ENCODE results near the gene PTMS. TPM values are rescaled to one million over a fixed set of nuclear protein-coding genes. Genes with fewer than 3 reads are reported as not detected.

The PTMS gene, protein sequence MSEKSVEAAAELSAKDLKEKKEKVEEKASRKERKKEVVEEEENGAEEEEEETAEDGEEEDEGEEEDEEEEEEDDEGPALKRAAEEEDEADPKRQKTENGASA
- total RNA-seq (179 and 180 TPM in 2 replicates), polyA plus RNA-seq (282 and 315 TPM in 2 replicates)

DNA sequence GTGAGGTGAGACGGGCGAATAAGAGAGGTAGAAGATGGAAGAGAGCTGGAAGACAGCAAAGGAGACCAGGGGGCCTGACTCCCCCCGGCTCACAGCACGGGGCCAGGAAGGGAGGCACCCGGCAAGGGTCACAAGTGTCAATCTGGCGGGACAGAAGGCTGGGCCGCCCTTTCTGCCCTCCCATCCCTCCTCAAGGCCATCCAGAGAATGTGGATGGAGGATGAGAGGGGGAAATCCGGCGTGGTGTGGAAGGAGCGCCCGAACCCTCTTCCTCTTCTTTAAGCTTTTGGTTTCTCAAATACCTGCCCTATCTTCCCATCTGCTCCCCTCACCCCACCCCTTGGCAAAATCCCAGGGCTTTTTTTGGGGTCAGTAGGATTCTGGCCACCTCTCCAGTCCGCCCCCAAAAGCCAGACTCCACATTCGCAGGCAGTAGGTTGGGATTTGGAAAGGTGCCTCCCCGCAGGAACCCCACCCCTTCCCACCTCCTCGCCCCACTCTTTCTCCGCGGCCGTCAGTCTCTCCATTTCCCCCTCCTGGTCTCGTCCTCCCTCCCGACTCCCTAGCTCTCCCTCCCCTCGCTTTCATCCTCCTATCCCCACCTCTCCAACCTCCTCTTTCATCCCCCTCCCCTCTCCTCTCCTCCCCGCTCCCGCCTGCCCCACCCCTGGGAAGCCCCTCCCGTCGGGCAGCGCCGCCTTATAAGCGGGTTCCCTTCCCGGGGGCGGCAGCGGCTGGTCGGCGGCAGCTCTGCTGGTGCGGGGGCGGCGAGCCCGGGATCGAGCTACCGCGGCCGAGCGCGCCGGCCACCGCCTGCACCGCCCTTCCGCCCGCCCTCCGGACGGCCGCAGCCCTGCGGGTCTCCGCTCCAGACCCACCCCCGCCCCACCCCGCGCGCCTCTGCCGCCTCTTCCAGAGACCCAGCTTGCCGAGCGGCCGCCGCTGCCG lies at the start of gene PTMS:
PTMS (plus strand) TSS at position 730 of the 948 bp plus-strand sequence. CDS start 343 bp downstream, outside the sequence.
- Histone ChIP-seq H3K27me3 (no peaks in the 10 kb centered on the region), H3K27ac (peak within 1 kb of the TSS; percentile 86), H4K20me1 (ENCODE audit: insufficient read depth, poor library complexity, severe bottlenecking) (peaks cover 26% of the 10 kb centered on the region), H3K9me2 (replicated peaks; ENCODE audit: insufficient read depth) (no peaks in the 10 kb centered on the region), H3K79me2 (peaks cover 32% of the 10 kb centered on the region), H3K4me1 (ENCODE audit: insufficient read depth) (peaks cover 41% of the 10 kb centered on the region), H3K9me3 (ENCODE audit: low read depth) (no peaks in the 10 kb centered on the region), H3K36me3 (replicated peaks; ENCODE audit: insufficient read depth, low read depth) (no peaks in the 10 kb centered on the region), H3K4me3 (peak within 1 kb of the TSS; percentile 63), H2AFZ (peak within 1 kb of the TSS; percentile 55), H3K4me2 (peak within 1 kb of the TSS; percentile 95)
- TF ChIP-seq, protein P1, sequence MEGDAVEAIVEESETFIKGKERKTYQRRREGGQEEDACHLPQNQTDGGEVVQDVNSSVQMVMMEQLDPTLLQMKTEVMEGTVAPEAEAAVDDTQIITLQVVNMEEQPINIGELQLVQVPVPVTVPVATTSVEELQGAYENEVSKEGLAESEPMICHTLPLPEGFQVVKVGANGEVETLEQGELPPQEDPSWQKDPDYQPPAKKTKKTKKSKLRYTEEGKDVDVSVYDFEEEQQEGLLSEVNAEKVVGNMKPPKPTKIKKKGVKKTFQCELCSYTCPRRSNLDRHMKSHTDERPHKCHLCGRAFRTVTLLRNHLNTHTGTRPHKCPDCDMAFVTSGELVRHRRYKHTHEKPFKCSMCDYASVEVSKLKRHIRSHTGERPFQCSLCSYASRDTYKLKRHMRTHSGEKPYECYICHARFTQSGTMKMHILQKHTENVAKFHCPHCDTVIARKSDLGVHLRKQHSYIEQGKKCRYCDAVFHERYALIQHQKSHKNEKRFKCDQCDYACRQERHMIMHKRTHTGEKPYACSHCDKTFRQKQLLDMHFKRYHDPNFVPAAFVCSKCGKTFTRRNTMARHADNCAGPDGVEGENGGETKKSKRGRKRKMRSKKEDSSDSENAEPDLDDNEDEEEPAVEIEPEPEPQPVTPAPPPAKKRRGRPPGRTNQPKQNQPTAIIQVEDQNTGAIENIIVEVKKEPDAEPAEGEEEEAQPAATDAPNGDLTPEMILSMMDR (IDR thresholded peaks at IDR 0.05; ENCODE audit: poor library complexity), result no peak
- TF ChIP-seq EZH2phosphoT487 (IDR thresholded peaks at IDR 0.05; ENCODE audit: low read depth, severe bottlenecking, unreplicated experiment) (no peak), EZH2 (IDR thresholded peaks at IDR 0.05; ENCODE audit: borderline replicate concordance) (no peak)
- DNase-seq (ENCODE audit: low spot score), result peak; percentile 91
- WGBS (ENCODE audit: low lambda C conversion rate, missing lambda C conversion rate), result 5% methylated on average over 15 of the region's 63 CpGs

DNA sequence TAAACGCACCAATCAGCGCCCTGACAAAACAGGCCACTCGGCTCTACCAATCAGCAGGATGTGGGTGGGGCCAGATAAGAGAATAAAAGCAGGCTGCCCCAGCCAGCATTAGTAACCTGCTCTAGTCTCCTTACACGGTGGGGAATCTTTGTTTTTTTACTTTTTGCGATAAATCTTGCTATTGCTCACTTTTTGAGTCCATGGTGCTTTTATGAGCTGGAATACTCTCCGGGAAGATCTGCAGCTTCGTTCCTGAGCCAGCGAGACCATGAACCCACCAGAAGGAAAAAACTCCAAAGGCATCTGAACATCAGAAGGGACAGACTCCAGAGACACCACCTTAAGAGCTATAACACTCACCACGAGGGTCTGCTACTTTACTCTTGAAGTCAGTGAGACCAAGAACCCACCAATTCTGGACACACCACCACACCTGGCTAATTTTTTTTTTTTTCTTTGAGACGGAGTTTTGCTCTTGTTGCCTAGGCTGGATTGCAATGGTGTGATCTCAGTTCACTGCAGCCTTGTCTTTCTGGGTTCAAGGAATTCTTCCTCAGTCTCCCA lies 49.2 kb upstream of the PTMS start:
- Histone ChIP-seq H3K4me1 (ENCODE audit: insufficient read depth) (no peaks in the 10 kb centered on the region), H3K4me2 (no peak overlapping the region), H3K79me2 (no peaks in the 10 kb centered on the region), H4K20me1 (ENCODE audit: insufficient read depth, poor library complexity, severe bottlenecking) (no peaks in the 10 kb centered on the region), H3K4me3 (no peak overlapping the region), H2AFZ (no peak overlapping the region), H3K27ac (no peak overlapping the region), H3K36me3 (replicated peaks; ENCODE audit: insufficient read depth, low read depth) (no peaks in the 10 kb centered on the region), H3K9me3 (ENCODE audit: low read depth) (no peaks in the 10 kb centered on the region), H3K9me2 (replicated peaks; ENCODE audit: insufficient read depth) (no peaks in the 10 kb centered on the region), H3K27me3 (no peaks in the 10 kb centered on the region)
- WGBS (ENCODE audit: low lambda C conversion rate, missing lambda C conversion rate), result 91% methylated on average over 10 of the region's 10 CpGs
- no peak for TF ChIP-seq EZH2 (IDR thresholded peaks at IDR 0.05; ENCODE audit: borderline replicate concordance)
- TF ChIP-seq EZH2phosphoT487 (IDR thresholded peaks at IDR 0.05; ENCODE audit: low read depth, severe bottlenecking, unreplicated experiment), result no peak
- TF ChIP-seq, protein P1 (IDR thresholded peaks at IDR 0.05; ENCODE audit: poor library complexity), result no peak
- DNase-seq (ENCODE audit: low spot score), result no peak

DNA sequence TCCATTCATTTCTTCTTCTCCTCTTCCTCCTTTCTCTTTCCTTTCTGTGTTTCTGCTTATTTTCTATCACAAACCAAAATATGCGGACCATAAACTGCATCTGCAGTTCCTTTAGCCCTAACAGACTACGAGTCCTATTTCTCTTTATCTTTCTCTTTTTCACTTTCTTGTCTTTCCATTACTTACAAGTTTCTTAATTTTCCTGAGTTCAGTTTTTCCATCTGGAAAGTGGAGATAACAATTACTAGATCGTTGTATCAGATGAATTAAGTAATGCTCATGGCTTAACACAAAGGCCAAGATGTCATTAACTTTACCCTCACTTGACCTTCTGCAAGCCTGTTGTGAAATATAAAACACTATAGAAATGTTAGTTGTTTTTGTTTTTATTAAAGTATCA lies 43.3 kb upstream of the PTMS start:
- Histone ChIP-seq H3K9me2 (replicated peaks; ENCODE audit: insufficient read depth) (no peaks in the 10 kb centered on the region), H3K4me1 (ENCODE audit: insufficient read depth) (peaks cover 8% of the 10 kb centered on the region), H3K79me2 (peaks cover 12% of the 10 kb centered on the region), H2AFZ (peak overlapping the region; percentile 75), H3K27ac (no peak overlapping the region), H3K27me3 (no peaks in the 10 kb centered on the region), H3K4me2 (peak overlapping the region; percentile 64), H3K4me3 (no peak overlapping the region), H4K20me1 (ENCODE audit: insufficient read depth, poor library complexity, severe bottlenecking) (no peaks in the 10 kb centered on the region), H3K36me3 (replicated peaks; ENCODE audit: insufficient read depth, low read depth) (no peaks in the 10 kb centered on the region), H3K9me3 (ENCODE audit: low read depth) (no peaks in the 10 kb centered on the region)
- no peak for DNase-seq (ENCODE audit: low spot score)
- TF ChIP-seq, protein P1 (IDR thresholded peaks at IDR 0.05; ENCODE audit: poor library complexity), result no peak
- TF ChIP-seq EZH2 (IDR thresholded peaks at IDR 0.05; ENCODE audit: borderline replicate concordance), result no peak
- TF ChIP-seq EZH2phosphoT487 (IDR thresholded peaks at IDR 0.05; ENCODE audit: low read depth, severe bottlenecking, unreplicated experiment), result no peak
- 93% methylated on average over 3 of the region's 3 CpGs for WGBS (ENCODE audit: low lambda C conversion rate, missing lambda C conversion rate)
